OCI-LY1 (cell line): ENCODE results near the gene PPP4R3A.

Source experiments
- CTCF ChIP-seq: fragments of 200-600 bp; sonication (generic), shearing (Covaris generic); IDR thresholded peaks from 2 replicates; pipeline ENCODE4 v1.5.1; 2017; ENCODE audit warnings: mild to moderate bottlenecking, antibody characterized with exemption, low read length, moderate library complexity, mixed read lengths
- EZH2 ChIP-seq: fragments of 200-600 bp; sonication (generic), shearing (Covaris generic); IDR thresholded peaks from 2 replicates; pipeline ENCODE4 v1.8.0; 2017; ENCODE audit warnings: borderline replicate concordance, mixed run types, mild to moderate bottlenecking, antibody characterized with exemption, low read length, moderate library complexity, mixed read lengths

GRCh38 chr14:91410771-91411536 is 99.2 kb downstream of the PPP4R3A start:
- no peak for TF ChIP-seq EZH2
- TF ChIP-seq CTCF, result no peak
